LNCaP clone FGC (cell line): Measurements from ENCODE around the gene GALK1.

Experiments used
- DNase-seq: peaks from one replicate; pipeline ENCODE4 v3.0.0-alpha.2; 2011; ENCODE audit warnings: low read depth
- H3K4me3 ChIP-seq: 2 replicates; pipeline ENCODE4 v1.5.1; 2011; ENCODE audit warnings: mild to moderate bottlenecking, low read depth, low read length, control low read depth
- CTCF ChIP-seq: IDR thresholded peaks from 2 replicates; pipeline ENCODE4 v1.5.1; 2012; ENCODE audit warnings: mild to moderate bottlenecking; ENCODE audit not compliant: control insufficient read depth, insufficient read depth; ENCODE audit errors: extremely low read depth

Gene GALK1

GRCh38 chr17:75737133-75737962 is 27.6 kb downstream of the GALK1 start:
- no peak for TF ChIP-seq CTCF
- DNase-seq = no peak
- H3K4me3 ChIP-seq = no peak overlapping the region

- no peak for TF ChIP-seq CTCF
- no peak for DNase-seq
- H3K4me3 ChIP-seq = no peak overlapping the region
These were observed 28.7 kb downstream of the GALK1 start for GRCh38 chr17:75736173-75736835.

- DNase-seq = no peak
- no peak for TF ChIP-seq CTCF
- H3K4me3 ChIP-seq = no peak overlapping the region
These were observed 30.2 kb downstream of the GALK1 start for GRCh38 chr17:75734674-75735294.

- TF ChIP-seq CTCF = no peak
- no peak overlapping the region for H3K4me3 ChIP-seq
- DNase-seq = no peak
These were observed 31.5 kb downstream of the GALK1 start for GRCh38 chr17:75733471-75733870.

GRCh38 chr17:75731716-75732498 is 33.1 kb downstream of the GALK1 start:
- DNase-seq = no peak
- TF ChIP-seq CTCF = no peak
- H3K4me3 ChIP-seq = no peak overlapping the region

- no peak for DNase-seq
- H3K4me3 ChIP-seq = no peak overlapping the region
- TF ChIP-seq CTCF = no peak
These were observed 33.8 kb downstream of the GALK1 start for GRCh38 chr17:75731086-75731715.
